NCI-H1436 (cell line): ENCODE results near the gene HPCA.
"Not testable (repeated sequence)": the region's sequence is repeated elsewhere in the genome, so short reads cannot be mapped to it uniquely, and the experiment has no call there.

Source experiments
- DNase-seq: peaks from one replicate; lab custom pipeline; 2025; lab: John Stamatoyannopoulos, UW

Gene HPCA

DNA sequence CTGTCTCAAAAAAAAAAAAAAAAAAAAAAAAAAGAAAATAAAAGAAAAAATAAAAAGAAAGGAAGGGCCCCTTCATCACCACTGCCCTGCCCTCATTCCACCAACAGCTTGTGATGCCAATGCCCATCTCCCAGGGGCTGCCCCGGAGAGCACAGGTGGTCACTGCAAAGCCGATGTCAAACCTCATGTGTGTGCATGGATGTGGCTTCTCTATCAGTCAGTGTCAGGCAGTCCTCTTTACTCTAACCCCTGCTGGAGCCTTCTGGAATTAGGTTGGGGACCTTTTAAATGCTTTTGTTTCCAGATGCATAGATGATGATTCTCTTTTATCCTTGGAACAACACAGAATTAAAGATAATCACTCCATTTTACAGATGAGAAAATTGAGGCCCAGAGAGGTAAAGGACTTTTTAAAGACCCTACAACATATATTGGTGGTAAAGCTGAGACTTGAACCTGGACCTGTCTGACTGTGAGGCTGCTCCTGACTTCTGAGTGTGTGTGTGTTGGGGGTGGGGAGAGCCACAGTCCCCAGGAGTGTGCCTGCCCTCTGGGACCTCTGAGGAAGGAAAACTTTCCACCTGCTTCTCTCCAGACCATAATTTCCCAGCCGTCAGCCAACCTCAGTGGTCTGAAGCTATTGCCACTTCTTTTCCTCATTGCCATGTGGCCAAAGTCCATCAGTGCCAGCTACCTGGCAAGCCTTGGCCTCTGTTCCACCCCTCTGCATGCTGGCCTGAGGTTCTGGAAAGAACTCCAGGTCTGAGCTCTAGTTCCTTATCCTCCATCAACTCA, 17.9 kb downstream of the HPCA start:
- no peak for DNase-seq

DNA sequence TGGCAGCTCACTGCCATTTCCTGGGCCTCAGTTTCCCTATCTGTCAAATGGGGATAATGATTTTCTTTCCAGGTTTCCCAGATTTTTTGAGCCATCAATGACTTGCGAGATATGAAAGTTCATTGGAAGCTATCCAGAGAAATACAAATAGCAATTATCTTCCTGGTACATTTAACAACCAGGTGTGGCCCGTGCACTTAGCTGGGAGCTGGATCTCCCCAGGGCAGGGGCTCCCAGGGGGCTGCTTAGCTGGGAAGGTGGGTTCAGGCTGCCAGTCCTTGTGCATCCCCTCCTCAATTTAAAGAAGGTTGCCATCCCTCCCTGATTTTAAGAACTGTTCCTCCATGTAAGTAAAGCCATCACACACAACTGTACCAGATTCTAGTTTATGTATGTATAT, 18.5 kb downstream of the HPCA start:
- DNase-seq = no peak

DNA sequence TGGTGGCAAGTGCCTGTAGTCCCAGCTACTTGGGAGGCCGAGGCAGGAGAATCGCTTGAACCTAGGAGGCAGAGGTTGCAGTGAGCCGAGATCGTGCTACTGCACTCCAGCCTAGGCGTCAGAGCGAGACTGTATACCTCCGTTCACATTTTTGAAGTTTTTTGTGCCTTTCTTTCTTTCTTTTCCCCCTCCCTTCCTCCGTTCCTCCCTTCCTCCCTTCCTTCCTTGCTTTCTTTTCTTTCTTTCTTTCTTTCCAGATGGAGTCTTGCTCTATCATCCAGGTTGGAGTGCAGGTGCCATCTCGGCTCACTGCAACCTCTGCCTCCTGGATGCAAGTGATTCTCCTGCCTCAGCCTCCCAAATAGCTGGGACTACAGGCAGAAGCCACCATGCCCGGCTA, 19.3 kb downstream of the HPCA start:
- not testable (repeated sequence) for DNase-seq

GRCh38 chr1:32906654-32907053, 20.4 kb downstream of the HPCA start:
- DNase-seq = no peak

- DNase-seq = no peak
Measured at GRCh38 chr1:32907435-32907834, 21.1 kb downstream of the HPCA start.

DNA sequence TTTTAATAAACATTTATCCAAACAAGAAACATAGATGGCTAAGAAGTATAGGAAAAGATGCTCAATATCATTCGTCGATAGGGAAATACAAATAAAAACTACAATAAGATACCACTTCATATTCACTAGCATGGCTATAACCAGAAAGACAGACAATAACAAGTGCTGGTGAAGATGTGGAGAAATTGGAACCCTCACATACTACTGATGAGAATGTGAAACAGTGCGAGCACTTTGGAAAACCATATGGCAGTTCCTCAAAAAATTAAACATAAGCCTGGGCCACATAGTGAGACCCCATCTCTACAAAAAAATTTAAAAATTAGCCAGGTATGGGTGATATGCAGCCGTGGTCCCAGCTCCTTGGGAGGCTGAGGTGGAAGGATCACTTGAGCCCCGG, 24.0 kb downstream of the HPCA start:
- no peak for DNase-seq

DNA sequence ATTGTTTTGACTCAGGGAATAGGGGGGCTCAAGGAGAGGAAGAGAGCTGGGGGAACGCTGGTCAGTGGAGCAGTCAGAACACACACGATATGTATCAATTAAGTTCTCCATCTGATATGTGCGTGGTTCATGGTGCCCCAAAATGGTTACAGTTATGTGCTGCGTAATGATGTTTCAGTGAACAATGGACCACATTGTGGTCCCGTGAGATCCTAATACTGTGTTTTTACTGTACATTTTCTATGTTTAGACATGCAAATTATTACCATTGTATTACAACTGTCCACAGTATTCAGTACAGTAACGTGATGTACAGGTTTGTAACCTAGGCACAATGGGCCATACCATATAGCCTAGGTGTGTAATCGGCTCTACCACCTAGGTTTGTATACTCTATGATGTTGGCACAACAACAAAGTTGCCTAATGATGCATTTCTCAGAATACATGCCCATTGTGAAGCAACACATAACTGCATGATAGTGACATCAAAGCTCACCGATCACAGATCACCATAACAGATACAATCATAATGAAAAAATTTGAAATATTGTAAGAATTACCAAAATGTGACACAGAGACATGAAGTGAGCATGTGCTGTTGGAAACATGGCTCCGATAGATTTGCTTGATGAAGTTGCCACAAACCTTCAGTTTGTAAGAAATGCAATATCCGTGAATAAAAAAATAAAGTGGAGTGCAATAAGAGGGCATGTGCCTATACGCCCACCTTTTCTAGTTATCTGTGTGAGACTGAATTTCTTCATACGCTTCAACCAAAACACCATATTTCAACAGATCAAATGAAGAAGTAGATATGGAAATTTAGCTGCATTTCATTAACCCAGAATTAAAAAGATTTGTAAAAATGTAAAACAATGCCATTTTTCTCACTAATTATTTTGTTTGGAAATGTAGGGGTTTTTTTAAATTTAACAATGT, 29.7 kb downstream of the HPCA start:
- DNase-seq = no peak

DNA sequence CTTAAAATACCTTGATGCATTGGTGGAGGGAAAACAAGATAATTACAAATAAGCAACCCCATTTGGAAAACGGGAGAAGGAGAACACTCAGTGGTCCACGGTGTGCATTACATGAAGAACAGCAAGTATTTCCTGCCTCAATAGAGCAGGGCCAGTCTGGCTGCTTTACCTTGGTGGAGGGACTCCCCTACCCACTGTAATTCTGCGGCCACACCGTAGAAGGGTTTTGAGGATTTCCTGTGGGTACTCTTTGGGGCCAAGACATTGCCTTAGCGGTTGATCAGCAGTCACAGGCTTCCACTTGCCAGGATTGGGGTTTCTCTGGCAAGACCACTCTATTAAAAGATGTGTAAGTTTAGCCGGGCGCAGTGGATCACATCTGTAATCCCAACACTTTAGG, 31.2 kb downstream of the HPCA start:
- DNase-seq = no peak

GRCh38 chr1:32918179-32918578, 31.9 kb downstream of the HPCA start:
- no peak for DNase-seq

DNA sequence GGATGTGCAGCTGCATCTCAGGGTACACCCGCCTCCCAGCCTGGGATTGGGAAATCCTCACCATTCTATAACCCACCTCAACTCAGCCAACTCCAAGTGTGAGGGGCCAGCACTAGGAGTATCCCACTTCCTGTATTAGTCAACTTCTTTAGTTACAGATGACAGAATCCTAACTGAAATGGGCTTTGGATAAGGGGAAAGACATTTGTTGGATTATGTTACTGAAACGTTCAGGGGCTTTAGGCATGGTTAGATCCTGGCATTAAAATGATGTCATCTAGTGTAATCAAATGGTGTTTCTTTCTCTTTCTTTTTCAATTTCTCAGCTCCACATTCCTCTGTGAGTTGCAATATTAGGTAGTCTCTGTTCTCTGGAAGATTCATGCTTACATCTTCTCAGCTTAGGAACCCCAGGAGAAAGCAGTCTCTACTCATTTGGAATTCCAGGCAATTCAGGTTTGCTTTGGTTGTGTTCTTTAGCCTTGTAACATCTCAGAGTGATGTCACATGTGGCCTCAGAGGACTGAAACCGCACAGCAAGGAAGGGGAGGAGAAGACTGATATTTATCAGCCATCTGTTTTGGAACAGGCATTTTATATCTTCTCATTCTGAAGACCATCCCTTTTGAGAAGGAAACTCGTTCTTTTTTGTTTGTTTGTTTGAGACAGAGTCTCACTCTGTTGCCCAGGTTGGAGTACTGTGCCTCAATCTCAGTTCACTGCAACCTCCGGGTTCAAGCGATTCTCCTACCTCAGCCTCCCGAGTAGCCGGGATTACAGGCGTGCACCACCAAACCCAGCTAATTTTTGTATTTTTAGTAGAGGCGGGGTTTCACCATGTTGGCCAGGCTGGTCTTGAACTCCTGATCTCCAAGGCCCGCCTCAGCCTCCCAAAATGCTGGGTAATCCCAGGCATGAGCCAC, 33.8 kb downstream of the HPCA start:
- DNase-seq = no peak

DNA sequence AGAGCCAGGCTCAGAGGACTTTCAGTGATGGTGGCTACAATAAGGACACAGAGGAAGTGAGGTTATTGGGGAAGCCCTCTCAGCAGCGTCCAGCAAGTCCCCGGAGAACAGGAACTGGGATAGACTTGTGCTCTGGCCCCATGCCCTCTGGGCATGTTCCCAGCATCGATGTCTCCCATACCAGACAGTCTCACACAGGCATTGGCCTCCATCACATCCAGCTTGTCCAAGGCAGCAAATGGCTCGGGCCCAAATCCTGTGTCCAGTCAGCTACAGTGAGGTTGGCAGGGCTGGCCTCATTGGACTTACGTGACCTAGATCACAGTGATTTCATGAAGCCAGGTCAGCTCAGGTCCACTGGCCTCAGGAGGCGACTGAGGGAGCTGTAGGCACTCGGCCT, 34.5 kb downstream of the HPCA start:
- no peak for DNase-seq

GRCh38 chr1:32924881-32925344, 38.6 kb downstream of the HPCA start:
- DNase-seq = no peak

DNA sequence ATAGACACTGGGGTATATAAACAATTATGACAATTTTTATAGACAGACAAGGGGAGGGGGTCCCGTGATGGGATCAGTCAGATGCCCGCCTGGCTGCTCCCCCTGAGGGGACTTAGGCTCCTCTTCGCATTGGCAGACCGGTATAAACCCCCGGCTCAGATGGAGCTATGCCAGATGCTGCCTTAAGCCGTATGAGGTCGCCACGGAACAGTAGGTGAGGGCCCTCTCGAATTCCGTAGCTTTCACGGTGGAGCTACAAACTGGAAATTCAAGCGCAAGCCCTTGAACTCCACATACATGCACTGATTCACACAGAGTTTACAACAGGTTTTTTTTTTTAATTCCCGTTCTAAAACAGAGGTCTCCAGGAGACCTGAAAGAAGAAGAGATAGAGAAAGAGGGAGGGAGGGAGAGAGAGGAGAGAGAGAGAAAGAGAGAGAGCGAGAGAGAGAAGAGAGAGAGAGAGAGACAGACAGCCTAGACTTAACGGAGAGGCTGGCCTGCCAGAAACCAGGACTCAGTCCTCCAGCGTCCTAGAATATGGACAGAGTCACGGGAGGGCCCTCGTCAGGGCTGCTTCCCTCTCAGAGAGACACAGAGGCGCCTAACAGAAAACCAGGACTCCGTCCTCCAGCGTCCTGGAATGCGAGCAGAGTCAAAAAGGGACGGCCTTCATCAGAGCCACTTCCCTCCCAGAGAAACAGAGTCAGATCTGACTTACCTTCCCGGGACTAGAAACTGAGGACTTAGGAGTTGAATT, 39.3 kb downstream of the HPCA start:
- DNase-seq = no peak

GRCh38 chr1:32926562-32926961, 40.3 kb downstream of the HPCA start:
- DNase-seq = no peak

DNA sequence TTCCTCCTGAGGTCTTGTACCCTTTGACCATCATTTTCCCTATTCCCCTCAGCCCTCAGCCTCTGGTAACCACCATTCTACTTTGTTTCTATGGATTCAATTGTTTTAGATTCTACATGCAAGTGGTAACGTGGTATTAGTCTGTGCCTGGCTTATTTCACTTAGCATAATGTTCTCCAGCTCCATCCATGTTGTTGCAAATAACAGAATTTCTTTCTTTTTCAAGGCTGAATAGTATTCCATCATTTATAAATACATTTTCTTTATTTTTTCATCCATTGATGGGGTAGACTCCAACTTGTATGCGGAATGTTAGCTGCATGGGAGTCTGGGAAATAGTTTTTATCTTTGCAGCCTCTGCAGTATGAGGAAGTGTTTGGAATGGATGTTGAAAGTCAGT, 41.1 kb downstream of the HPCA start:
- no peak for DNase-seq

DNA sequence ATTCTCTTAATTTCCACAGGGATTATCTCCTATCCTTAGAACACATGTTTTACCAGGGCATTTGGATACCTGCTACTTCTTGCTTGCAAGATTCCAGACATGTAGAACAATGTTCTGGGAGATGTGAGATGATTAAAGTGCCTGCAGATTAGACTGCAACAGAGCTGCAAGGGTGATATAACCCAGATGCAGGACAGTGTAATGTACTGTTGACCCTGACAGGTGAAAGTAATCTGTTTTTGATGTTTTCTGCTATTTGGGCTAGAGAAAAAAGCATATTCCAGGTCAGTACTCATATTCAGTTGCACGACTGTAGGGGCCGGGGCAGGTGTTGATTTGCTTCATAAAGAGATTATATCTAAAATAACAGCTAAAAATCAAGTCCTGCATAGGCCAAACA, 42.0 kb downstream of the HPCA start:
- no peak for DNase-seq

GRCh38 chr1:32928715-32929114, 42.4 kb downstream of the HPCA start:
- DNase-seq = no peak

DNA sequence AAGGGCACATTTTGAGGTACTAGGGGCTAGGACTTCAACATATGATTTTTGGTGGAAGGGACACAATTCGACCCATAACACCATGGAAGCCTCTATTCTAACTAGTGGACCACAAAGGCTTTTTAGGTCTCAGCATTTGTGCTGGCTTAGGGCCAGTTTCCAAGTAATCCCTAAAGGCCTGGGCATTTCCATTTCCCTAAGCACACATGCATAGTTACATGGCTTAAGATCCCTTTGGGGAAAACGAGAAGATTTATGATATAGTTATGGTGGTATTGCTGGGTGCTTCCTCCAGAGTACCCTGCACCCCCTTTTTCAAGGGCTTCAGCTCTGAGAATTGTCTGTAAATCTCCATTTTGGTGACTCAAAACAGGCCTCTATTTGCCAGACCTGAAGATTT, 43.1 kb downstream of the HPCA start:
- no peak for DNase-seq

DNA sequence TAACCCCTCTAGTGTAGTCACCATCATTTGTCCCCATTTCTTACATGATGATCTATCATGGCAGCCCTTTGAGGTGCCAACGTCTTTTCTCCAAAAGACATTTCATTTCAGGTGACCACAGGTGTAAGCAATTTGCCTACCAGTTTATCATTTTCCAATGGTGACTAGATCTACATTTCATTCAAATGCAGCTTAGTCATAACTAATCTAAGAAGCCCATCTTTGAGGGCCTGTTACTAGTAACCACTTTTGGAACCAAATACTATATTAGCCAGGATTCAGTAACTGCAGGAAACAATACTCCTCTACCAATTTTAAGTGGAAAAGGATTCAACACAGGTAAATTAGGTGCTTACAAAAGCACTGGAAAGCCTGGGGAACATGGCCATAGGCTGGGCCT, 45.5 kb downstream of the HPCA start:
- DNase-seq = no peak

DNA sequence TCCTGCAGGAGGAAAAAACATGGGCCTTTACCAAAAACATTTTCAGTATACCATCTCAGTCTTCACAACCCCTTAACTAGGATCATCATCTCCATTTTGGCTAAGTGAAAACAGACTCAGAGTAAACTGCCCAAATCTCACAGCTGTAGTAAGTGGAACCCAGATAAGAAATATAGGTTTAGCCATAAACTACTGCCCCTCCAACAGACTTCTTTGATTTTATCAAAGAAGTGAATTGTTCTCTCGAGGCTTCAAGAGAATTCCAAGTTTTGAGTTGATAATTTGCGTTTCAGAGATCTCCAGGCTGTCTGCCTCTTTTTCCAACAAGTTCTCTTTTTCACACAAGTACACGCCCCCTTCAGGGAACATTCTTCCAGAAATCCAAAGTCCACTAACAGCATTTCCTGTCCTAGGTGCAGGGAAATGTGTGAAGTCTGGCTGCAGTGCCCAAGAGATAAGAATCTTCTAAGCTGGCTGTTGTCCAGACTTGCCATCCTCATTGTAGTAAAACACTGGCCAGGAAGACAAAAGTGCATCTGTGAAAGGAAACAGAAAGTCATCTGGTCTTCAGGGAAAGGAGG, 47.5 kb downstream of the HPCA start:
- no peak for DNase-seq

GRCh38 chr1:32934535-32934934, 48.2 kb downstream of the HPCA start:
- DNase-seq = no peak
